Glutamatergic neuron (in vitro differentiated cells): ENCODE data around the gene BTN3A1. TPM values are rescaled to one million over a fixed set of nuclear protein-coding genes. Genes with fewer than 3 reads are reported as not detected.

ENCODE experiments used
- DNase-seq: peaks from one replicate; pipeline ENCODE4 v3.0.0; 2022
- H3K27ac Mint-ChIP-seq: one replicate; pipeline ENCODE4 v1.8.0; 2020; ENCODE audit warnings: mild to moderate bottlenecking, mixed read lengths, inconsistent platforms; ENCODE audit not compliant: unreplicated experiment
- H3K27me3 Mint-ChIP-seq: one replicate; pipeline ENCODE4 v1.8.0; 2020; ENCODE audit warnings: mild to moderate bottlenecking, moderate library complexity, mixed read lengths, inconsistent platforms; ENCODE audit not compliant: unreplicated experiment
- H3K36me3 Mint-ChIP-seq: one replicate; pipeline ENCODE4 v1.8.0; 2020; ENCODE audit warnings: mild to moderate bottlenecking, mixed read lengths, inconsistent platforms; ENCODE audit not compliant: unreplicated experiment
- H3K4me1 Mint-ChIP-seq: one replicate; pipeline ENCODE4 v1.8.0; 2020; ENCODE audit warnings: mild to moderate bottlenecking, low read depth, mixed read lengths, inconsistent platforms; ENCODE audit not compliant: unreplicated experiment
- H3K4me3 Mint-ChIP-seq: one replicate; pipeline ENCODE4 v1.8.0; 2020; ENCODE audit warnings: mild to moderate bottlenecking, mixed read lengths, inconsistent platforms; ENCODE audit not compliant: unreplicated experiment
- H3K9me3 Mint-ChIP-seq: one replicate; pipeline ENCODE4 v1.8.0; 2020; ENCODE audit warnings: mild to moderate bottlenecking, moderate library complexity, mixed read lengths, inconsistent platforms; ENCODE audit not compliant: unreplicated experiment
- CTCF ChIP-seq: fragments of 200-600 bp; sonication (generic); IDR thresholded peaks from one replicate; pipeline ENCODE4 v1.5.0; 2021; ENCODE audit not compliant: partially characterized antibody, unreplicated experiment
- total RNA-seq: library from RNA; stranded (reverse); fragmentation: NEBNext Ultra II Directional; extraction: Animal tissue kit (Norgen Biotek cat#: 25700); gene quantifications from one replicate; pipeline ENCODE4 v1.2.1, GENCODE V29; 2021; ENCODE audit not compliant: unreplicated experiment

Gene BTN3A1
- total RNA-seq, 1 donor from 2014 or later: 2.2 TPM

- H3K27ac Mint-ChIP-seq: no peak overlapping the region
- peaks cover 8% of the 10 kb centered on the region for H3K27me3 Mint-ChIP-seq
- H3K4me3 Mint-ChIP-seq: no peak overlapping the region
- peaks cover 4% of the 10 kb centered on the region for H3K9me3 Mint-ChIP-seq
- H3K4me1 Mint-ChIP-seq: no peaks in the 10 kb centered on the region
- peaks cover 6% of the 10 kb centered on the region for H3K36me3 Mint-ChIP-seq
- TF ChIP-seq CTCF: no peak
- DNase-seq: no peak
These were observed 35.9 kb downstream of the BTN3A1 start for GRCh38 chr6:26438000-26438399.

GRCh38 chr6:26439151-26440125 is 37.4 kb downstream of the BTN3A1 start:
- H3K27me3 Mint-ChIP-seq: peaks cover 8% of the 10 kb centered on the region
- no peak overlapping the region for H3K4me3 Mint-ChIP-seq
- no peak overlapping the region for H3K27ac Mint-ChIP-seq
- H3K9me3 Mint-ChIP-seq: peaks cover 4% of the 10 kb centered on the region
- peaks cover 3% of the 10 kb centered on the region for H3K36me3 Mint-ChIP-seq
- no peak for DNase-seq
- no peak for TF ChIP-seq CTCF
- no peaks in the 10 kb centered on the region for H3K4me1 Mint-ChIP-seq

- Mint-ChIP-seq H3K4me3 (no peak overlapping the region), H3K4me1 (no peaks in the 10 kb centered on the region), H3K27ac (no peak overlapping the region), H3K27me3 (peaks cover 8% of the 10 kb centered on the region), H3K36me3 (no peaks in the 10 kb centered on the region), H3K9me3 (peaks cover 2% of the 10 kb centered on the region)
- no peak for TF ChIP-seq CTCF
- DNase-seq: no peak
These were observed 38.9 kb downstream of the BTN3A1 start for GRCh38 chr6:26440977-26441358.

- no peaks in the 10 kb centered on the region for H3K4me1 Mint-ChIP-seq
- no peaks in the 10 kb centered on the region for H3K9me3 Mint-ChIP-seq
- no peak for TF ChIP-seq CTCF
- H3K27me3 Mint-ChIP-seq: peaks cover 3% of the 10 kb centered on the region
- no peak for DNase-seq
- H3K4me3 Mint-ChIP-seq: no peak overlapping the region
- H3K27ac Mint-ChIP-seq: no peak overlapping the region
- H3K36me3 Mint-ChIP-seq: no peaks in the 10 kb centered on the region
These were observed 39.9 kb downstream of the BTN3A1 start for GRCh38 chr6:26441977-26442376.
